SK-MEL-5 (cell line): ENCODE results near the gene IRF5. TPM values are rescaled to one million over a fixed set of nuclear protein-coding genes. Genes with fewer than 3 reads are reported as not detected.

Experiments used
- DNase-seq: peaks from one replicate; pipeline ENCODE4 v3.0.0-alpha.2; 2016; ENCODE audit warnings: low read depth, low spot score
- in situ Hi-C: cut with HindIII; loops from 2 replicates; pipeline ENCODE4 v1.10.0; 2016; ENCODE audit warnings: low sequenced_read_pairs, high pct_unique_total_duplicates, low pct_unique_long_range_greater_than_20kb
- polyA plus RNA-seq, 2 experiments: library from polyadenylated mRNA; depleted of rRNA; stranded (reverse); fragments of >200 nt; gene quantifications; 2 replicates each; pipeline ENCODE4 v1.2.3, GENCODE V29; 2015
- total RNA-seq: library from RNA; depleted of rRNA; stranded (reverse); fragments of >200 nt; shearing (Covaris generic); gene quantifications from 2 replicates; pipeline ENCODE4 v1.2.3, GENCODE V29; 2014; rRNA removed

Gene IRF5, protein sequence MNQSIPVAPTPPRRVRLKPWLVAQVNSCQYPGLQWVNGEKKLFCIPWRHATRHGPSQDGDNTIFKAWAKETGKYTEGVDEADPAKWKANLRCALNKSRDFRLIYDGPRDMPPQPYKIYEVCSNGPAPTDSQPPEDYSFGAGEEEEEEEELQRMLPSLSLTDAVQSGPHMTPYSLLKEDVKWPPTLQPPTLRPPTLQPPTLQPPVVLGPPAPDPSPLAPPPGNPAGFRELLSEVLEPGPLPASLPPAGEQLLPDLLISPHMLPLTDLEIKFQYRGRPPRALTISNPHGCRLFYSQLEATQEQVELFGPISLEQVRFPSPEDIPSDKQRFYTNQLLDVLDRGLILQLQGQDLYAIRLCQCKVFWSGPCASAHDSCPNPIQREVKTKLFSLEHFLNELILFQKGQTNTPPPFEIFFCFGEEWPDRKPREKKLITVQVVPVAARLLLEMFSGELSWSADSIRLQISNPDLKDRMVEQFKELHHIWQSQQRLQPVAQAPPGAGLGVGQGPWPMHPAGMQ
- 6.3 and 6.9 TPM in 2 replicates for total RNA-seq
- polyA plus RNA-seq (2015; cell fraction: cytosol; rRNA removed): 2.6 and 5.0 TPM in 2 replicates
- polyA plus RNA-seq (2015; cell fraction: nucleus; rRNA removed): 11.7 and 15.6 TPM in 2 replicates

DNA sequence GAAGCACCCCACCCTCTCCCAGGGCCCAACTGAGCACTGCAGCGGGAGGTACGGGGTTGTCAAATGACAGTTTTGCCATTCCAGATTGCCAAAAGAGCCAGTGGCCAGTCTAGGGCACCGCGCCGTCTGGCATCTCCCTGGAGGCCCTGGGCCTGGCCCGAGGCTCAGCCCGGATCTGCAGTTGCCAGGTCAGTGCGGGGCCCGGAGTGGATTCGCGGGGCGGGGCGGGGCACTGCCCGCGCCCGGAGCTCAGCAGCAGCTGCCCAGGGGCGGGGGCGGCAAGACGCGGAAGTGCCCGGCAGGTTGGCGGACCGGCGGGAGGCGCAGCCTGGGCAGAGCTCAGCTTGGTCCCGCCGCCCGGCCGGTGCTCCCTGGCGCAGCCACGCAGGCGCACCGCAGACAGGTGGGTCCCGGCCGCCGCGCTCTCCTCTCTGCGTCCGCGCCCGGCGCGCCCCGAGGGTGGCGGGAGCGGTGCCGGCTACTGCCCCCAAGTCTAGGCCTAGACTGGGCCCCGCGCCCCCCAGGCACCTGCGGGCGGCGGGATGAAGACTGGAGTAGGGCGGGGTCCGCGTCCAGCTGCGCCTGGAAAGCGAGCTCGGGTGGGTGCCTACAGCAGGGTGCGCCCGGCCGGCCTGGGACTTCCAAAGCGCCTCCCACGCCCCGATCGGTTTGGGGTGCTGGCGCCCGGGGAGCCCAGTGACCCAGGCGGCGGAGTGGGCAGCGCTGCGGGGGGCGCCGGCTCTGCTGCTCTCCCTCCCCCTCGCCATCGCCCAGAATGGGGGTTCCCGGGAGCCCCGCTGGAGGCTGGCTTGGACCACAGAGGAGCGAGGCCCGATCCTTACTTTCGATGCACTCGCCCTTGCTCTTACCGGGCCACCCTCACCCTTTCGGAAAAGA, at the start of gene IRF5:
Gene IRF5 (plus strand): TSS at position 281 of the 897 bp plus-strand sequence. CDS start 4,155 bp downstream, outside the sequence.
- in situ Hi-C loops: no loop called here
- peak; percentile 33 for DNase-seq

DNA sequence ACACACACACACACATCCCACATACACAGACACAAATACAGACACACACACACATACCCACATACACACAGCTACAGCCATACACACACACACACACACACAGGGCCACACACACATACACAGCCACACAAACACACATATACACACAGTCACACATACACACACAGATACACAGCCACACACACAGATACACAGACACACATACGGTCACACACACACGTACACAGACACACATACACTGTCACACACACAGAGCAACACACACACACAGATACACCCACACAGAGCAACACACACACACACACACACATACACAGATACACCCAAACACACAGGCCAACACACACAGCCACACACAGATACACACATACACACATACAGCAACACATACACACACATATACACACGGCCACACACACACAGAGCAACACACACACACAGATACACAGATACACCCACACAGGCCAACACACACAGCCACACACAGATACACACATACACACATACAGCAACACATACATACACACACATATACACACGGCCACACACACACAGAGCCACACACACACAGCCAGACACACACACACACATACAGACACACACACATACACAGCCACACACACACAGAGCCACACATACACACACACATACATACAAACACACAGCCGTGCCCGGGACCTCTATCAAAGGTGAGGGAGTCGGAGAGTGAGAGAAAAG, 49.5 kb upstream of the IRF5 start:
- DNase-seq: no peak
- in situ Hi-C loops: no loop called here

DNA sequence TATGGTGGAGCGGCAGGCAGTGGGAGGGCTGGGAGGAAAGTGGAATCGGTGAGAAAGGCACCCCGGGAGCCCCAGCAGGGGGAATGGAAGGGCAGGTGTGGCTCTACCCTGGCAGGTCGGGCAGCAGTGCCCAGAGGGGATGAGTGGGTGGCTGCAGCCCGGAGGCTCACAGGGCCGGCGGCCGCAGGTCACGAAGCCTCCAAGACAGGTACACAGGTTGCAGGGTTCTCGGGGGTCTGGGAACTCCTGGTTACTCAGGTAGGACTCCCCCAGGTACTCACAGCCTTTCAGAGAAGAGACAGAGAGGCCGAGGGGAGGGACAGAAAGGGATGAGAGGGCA, 49.0 kb upstream of the IRF5 start:
- in situ Hi-C loops: no loop called here
- no peak for DNase-seq

DNA sequence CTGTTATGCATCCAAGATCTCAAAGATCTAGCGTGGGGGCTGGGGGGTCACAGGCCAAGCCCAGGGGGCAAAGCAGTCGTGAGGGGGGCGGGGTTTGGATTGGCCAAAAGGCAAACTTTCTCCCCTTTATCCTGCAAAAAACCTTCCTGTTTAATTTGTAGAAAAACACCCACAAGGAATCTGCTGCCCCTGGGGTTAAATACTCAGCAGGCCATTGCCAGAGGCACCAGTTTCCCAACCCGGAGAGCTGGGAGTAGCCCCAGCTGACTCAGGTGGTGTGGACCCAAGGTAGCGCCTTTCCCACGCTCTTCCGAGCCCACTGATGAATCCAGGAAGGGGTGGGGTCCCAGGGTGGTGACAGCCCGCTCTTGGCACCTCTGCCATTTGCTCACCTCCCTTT, 48.6 kb upstream of the IRF5 start:
- in situ Hi-C loops: no loop called here

DNA sequence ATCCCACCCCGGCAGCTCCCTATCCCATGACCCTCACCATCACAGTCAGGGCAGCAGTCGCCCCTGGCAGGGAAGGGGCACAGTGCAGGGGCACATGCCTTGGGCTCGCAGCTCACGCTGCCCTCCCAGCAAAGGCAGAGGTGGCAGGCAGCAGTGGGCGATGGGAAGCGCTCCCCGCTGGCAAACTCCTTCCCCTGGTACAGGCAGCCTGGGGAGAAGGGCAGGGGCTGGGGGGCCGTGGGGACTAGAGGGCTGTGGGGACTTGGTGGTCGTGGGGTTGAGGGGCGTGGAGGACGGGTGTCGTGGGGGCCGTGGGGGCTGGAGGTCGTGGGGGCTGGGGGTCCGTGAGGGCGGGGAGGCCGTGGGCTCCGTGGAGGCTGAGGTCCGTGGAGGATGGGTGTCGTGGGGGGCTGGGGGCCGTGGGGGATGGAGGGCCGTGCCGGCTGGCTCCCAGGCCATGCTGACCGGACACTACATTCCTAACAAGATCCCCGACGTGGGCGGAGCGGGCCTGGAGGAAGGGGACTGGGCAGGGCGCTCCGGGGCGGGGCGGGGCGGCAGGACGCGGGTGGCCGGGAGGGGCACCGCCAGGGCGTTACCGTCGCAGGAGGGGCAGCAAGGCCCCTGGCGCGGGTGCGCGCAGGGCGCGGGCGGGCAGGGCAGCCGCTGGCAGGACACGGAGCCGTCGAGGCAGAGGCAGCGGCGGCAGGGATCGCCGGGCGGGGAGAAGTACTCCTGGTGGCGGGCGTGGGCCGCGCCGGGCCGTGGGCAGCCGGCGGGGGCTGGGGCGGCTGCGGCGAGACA, 47.2 kb upstream of the IRF5 start:
- in situ Hi-C loops: no loop called here
- DNase-seq: peak; percentile 34

More for the DNA sequence above, 48.6 kb upstream of the IRF5 start:
- no peak for DNase-seq

DNA sequence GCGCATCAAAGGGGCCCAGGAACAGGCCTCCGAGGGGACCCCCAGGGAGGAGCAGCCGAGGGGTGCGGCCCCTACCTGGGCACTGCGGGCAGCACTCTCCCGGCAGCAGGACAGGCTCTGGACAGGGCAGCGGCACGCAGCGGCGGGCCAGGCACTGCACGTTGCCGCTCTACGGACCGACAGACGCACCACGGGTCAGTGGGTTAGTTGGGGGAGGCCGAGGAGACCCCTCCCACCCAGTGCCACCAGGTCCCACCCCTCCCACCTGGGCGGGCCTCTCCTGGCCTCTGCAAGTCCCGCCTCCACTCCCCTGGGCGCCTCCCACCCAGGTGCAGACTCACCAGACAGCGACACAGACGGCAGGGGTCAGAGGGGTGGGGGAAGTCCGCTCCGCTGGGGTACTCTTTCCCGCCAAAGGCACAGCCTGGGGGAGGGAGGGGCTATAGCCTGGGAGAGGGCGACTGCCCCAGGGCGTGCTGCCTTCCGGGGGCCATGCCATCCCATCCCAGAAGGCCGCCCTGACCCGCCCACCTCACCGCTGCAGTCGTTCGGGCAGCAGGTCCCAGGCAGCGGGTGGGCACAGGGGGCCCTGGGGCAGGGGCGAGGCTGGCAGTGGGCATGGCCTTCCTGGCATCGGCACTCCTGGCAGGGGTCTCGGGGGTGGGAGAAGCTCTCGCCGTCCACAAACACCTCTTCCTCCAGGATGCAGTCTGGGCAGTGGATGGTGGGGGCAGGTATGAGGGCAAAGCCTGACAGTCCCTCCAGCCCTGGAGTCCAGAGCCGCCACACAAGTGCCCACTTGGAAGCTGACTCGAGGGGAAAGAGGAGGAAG, 46.4 kb upstream of the IRF5 start:
- in situ Hi-C loops: no loop called here
- no peak for DNase-seq

DNA sequence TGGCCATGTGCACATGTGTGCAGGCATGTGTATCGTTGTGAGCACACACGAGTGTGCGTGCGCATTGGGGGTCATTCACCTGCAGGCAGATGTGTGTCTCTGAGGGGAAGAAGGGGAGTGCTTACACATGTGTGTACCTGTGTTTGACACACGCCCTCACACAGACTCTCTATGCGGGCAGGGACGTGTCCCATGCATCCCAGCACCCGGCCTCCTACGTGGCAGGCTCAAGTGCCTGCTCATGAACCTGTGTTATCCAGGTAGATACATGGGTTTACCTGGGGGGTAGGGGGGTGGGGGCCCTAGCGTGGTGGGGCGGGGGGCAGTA, 45.8 kb upstream of the IRF5 start:
- in situ Hi-C loops: no loop called here
- DNase-seq: no peak

DNA sequence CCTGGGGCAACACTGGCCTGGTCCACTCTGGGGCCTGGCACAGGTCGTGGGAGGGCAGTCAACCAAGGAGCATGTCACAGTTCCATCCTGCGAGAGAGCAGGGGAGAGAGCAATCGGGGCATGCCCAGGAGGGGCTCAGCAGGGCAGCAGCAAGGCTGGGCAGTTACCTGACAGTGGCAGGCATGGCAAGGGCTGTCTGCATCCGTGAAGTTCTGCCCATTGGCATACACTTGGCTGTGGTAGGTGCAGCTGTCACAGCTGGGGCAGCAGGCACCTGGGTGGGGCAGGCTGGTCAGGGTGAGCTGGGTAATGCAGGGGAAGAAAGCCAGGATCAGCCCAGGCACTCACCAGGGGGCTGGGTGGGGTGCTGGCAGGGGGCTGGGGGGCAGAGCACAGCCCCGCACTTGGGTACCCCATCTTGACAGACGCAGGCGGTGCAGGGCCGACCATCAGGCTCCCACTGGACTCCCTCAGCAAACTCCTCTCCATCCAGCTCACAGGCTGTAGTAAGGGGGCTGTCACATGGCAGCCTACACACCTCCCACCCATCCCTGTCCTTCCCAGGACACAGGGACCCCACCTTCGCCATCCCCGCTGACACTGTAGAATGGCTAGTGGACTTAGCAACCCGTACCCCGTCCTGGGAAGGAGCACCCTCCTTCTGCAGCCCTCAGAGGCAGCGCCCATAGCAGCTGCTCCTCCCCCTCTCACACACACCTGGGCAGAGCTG, 45.0 kb upstream of the IRF5 start:
- in situ Hi-C loops: no loop called here
- no peak for DNase-seq

DNA sequence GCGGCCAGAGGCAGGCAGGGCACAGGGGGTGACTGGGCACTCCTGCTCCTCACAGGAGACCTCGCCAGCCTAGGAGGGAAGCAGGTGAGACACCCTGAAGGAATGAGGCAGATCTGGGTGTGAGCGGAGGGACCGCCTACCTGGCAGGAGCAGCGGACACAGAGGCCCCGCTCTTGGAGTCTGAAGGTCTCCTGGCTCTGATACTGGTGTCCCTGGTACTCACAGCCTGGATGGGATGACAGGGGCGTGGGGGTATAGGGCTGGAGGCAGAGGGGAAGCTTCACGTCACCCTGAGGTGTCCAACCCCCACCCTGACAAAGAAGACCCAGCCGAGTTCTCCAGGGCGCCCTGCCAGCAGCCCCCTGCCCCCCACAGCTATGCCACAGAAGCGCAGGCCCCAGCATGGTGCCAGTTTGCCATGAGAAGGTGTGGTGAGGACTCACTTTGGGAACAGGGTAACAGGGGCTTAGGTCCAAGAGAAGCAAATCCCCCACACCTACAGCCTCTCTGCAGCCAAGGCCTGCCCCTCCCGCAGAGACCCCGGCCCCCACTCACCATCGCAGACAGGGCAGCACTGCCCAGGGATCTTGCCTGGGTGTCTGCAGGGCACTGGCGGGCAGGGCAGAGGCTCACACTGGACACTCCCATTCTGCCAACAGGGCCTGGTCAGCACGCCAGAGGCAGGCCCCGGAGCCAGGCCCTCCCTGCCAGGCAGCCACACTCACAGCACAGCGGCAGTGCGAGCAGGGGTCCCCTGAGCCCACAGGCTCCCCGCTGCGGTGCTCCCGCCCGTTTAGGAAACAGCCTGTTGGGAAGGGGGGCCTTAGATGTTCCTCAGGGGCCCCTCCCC, 44.3 kb upstream of the IRF5 start:
- DNase-seq: no peak
- in situ Hi-C loops: no loop called here

DNA sequence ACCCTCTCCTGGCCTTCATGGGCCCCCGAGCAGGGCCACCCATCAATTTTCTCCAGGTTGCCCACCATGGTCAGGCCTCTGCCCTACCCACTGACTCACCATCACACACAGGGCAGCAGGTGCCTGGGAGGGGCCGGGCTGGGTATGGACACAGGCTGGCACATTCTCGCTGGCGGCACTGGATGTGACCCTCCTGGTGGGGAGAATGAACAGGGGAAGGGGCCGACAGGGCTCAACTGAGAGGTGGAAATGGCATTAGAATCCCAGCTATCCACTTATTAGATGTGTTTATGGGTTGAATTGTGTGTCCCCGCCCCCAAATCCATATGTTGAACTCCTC, 43.7 kb upstream of the IRF5 start:
- no peak for DNase-seq
- in situ Hi-C loops: no loop called here

DNA sequence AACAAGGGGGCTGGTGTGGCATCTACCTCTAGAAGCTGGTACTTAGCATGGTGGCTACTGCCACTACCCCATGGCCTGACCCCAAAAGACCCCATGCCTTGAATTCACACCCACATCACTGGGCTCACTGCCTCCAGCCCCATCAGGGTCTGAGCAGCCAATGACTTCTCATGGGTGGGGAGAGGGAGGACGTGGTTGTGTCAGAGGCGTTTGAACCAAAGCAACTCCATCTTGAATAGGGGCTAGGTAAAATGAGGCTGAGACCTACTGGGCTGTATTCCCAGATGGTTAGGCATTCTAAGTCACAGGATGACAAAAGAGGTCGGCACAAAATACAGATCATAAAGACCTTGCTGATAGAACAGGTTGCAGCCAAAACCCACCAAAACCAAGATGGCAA, 42.4 kb upstream of the IRF5 start:
- in situ Hi-C loops: no loop called here
- no peak for DNase-seq

DNA sequence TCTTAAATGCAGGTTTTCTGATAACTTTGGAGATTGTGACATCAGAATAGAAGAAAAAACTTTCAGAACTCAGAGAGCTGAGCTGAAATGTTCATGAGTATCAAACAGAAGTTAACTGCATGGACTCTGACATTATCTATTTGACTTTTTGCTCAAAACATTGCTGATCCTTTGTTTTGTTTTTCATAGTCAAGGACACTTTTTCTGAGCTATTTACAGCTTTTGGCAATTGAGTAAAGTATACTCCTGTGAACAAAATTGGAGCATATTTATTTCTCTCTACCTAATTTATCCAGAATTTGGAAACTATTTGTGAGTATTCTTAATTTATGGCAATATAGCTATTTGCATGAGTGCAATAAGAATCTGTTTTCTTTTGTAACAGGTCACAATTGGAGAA, 38.3 kb upstream of the IRF5 start:
- in situ Hi-C loops: no loop called here
- DNase-seq: no peak

DNA sequence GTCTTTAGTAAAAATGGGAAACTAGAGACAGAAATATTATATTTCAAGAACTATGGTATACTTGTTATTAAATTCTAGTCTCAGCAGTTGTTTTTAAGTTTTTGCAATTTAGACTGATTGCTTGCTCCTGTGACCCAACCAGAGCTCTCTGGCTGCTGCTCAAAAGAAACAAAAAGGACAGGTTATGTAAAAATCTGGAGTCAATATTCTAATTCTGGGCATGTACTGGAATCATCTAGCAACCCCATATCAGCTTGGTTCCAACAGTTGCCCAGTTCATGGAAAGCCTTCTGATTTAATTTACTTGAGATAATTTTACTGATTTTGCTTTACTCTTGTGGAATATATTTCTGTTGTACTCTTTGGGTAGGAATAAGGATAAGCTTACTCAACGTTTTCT, 37.5 kb upstream of the IRF5 start:
- in situ Hi-C loops: no loop called here
- DNase-seq: no peak

DNA sequence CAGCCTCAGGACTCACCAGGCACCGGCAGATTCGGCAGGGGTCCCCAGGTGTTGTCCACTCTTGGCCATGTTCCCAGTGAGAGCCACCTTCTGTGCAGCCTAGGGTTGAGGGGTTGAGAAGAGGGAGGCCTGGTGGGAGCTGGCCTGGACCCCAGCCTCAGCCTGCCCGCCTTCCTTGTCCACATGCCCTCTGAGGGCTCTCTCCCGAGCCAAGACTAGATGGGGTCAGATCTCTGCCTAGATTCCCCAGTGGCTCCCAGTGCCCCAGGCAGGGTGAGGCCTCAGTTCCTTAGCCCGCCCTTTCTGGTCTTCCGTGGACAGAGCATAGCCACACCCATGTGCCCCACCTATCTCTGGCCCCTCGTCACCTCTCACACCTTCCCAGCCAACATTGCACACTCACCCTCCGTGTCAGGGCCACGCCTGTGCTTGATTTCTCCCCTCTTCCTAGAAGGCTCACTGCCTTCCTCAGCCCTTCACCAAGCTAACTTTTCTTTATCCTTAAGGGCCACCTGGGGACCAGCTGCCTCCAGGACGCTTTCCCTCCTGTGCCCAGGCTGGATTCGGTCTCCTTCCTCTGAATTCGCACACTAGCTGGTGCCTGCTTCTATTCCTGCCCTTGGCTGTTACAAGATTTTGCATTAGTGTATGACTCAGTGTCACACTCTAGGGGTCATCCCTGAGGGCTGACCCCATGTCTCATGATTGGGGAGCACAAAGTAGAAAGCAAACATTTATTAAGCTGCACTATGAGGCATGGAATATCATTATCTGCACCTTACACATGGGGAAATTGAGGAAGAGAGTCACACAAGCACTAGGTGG, 34.8 kb upstream of the IRF5 start:
- peak; percentile 28 for DNase-seq
- in situ Hi-C loops: no loop called here
